Right forelimb (tissue), 1 donor: ENCODE measurements around the gene RBM12.
"Not testable (repeated sequence)": the region's sequence is repeated elsewhere in the genome, so short reads cannot be mapped to it uniquely, and the experiment has no call there.

Source experiments
- DNase-seq: peaks from one replicate; pipeline ENCODE4 v3.0.0-alpha.2; 2018

Gene RBM12, protein sequence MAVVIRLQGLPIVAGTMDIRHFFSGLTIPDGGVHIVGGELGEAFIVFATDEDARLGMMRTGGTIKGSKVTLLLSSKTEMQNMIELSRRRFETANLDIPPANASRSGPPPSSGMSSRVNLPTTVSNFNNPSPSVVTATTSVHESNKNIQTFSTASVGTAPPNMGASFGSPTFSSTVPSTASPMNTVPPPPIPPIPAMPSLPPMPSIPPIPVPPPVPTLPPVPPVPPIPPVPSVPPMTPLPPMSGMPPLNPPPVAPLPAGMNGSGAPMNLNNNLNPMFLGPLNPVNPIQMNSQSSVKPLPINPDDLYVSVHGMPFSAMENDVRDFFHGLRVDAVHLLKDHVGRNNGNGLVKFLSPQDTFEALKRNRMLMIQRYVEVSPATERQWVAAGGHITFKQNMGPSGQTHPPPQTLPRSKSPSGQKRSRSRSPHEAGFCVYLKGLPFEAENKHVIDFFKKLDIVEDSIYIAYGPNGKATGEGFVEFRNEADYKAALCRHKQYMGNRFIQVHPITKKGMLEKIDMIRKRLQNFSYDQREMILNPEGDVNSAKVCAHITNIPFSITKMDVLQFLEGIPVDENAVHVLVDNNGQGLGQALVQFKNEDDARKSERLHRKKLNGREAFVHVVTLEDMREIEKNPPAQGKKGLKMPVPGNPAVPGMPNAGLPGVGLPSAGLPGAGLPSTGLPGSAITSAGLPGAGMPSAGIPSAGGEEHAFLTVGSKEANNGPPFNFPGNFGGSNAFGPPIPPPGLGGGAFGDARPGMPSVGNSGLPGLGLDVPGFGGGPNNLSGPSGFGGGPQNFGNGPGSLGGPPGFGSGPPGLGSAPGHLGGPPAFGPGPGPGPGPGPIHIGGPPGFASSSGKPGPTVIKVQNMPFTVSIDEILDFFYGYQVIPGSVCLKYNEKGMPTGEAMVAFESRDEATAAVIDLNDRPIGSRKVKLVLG

GRCh38 chr20:35664466-35665206, at the start of gene RBM12, which contains the start of gene CPNE1:
Gene RBM12, minus strand, starts transcription at chr20:35664900. Its CDS starts 9,578 bp downstream, at chr20:35655322.
Gene CPNE1, minus strand, starts transcription at chr20:35664900. Its CDS starts 31,977 bp downstream, at chr20:35632923.
- DNase-seq = peak; percentile 97

GRCh38 chr20:35714127-35714526, 49.4 kb upstream of the RBM12 start:
- no peak for DNase-seq

DNA sequence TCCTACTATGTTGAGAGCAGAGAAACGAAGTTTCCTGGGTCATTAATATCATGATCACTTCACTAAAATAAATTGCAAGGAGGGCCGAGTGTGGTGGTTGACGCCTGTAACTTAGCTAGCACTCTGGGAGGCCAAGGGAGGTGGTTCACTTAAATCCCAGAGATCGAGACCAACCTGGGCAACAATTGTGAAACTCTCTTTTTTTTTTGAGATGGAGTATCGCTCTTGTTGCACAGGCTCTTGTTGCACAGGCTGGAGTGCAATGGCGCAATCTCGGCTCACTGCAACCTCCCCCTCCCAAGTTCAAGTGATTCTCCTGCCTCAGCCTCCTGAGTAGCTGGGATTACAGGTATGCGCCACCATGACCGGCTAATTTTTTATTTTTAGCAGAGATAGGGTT, 48.4 kb upstream of the RBM12 start:
- DNase-seq = not testable (repeated sequence)

GRCh38 chr20:35711588-35712209, 47.0 kb upstream of the RBM12 start:
- DNase-seq = no peak

GRCh38 chr20:35710884-35711587, 46.3 kb upstream of the RBM12 start:
- DNase-seq = no peak

- no peak for DNase-seq
These were observed 45.3 kb upstream of the RBM12 start for GRCh38 chr20:35710039-35710438.

- DNase-seq = no peak
These were observed 44.6 kb upstream of the RBM12 start for GRCh38 chr20:35709259-35709658.

DNA sequence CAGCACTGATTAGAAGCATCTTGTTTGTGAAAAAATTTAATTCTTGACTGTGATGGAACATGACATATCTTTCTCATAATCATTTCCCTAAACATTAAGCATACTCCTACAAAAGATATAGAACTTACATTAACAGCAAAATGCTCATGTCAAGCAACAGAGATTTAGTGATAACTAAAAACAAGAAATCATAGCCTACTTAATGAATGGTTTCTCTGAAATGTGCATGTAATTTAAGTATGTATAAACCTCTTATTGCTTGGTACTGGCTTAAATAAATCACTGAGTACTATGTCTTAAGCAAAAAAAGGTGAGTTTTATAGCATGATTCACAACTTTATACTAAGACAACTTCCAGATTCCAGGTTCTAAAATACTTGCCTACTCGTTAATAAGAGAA, 43.8 kb upstream of the RBM12 start:
- DNase-seq = no peak

GRCh38 chr20:35706591-35707529, 42.2 kb upstream of the RBM12 start:
- not testable (repeated sequence) for DNase-seq

DNA sequence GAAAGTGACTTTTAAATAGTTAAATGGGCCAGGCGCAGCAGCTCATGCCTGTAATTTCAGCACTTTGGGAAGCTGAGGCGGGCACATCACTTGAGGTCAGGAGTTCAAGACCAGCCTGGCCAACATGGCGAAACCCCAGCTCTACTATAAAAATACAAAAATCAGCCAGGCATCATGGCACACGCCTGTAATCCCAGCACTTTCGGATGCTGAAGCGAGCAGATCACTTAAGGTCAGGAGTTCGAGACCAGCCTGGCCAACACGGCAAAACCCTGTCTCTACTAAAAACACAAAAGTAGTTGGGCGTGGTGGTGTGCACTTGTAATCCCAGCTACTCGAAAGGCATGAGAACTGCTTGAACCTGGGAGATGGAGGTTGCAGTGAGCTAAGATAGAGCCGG, 41.2 kb upstream of the RBM12 start:
- not testable (repeated sequence) for DNase-seq

DNA sequence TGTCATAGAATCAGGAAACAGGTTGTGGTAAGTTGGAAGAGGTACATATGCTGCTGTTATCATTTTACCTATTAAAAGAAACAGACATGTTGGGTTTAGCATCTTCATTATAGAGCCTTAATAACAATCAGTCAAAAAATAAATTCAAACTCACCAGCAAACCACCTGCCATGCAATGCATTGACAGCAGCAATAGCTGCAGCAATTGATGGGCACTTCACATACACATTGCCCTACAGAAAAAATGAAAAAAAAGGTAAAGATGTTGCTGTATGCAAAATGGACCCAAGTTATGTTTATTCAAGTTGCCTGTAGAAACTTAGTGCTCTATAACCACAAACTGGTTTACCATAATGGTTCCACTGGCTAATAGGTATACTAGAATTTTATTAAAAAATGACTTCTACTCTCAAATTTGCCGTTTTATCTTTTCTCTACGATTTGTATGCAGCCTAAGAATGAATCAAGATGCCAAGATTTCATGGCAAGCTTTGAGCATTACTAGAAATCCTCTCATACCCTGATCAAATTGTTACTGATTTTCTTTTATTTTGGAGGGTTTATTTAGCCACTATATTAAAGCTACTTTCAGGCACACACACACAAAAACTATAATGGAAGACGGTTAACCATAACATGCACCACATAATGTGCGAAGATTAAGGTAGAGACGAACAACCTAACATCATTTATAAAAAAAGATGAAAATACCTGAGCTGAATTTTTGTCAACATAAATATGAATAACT, 40.0 kb upstream of the RBM12 start:
- no peak for DNase-seq

- DNase-seq = no peak
These were observed 38.4 kb upstream of the RBM12 start for GRCh38 chr20:35702824-35703695.

DNA sequence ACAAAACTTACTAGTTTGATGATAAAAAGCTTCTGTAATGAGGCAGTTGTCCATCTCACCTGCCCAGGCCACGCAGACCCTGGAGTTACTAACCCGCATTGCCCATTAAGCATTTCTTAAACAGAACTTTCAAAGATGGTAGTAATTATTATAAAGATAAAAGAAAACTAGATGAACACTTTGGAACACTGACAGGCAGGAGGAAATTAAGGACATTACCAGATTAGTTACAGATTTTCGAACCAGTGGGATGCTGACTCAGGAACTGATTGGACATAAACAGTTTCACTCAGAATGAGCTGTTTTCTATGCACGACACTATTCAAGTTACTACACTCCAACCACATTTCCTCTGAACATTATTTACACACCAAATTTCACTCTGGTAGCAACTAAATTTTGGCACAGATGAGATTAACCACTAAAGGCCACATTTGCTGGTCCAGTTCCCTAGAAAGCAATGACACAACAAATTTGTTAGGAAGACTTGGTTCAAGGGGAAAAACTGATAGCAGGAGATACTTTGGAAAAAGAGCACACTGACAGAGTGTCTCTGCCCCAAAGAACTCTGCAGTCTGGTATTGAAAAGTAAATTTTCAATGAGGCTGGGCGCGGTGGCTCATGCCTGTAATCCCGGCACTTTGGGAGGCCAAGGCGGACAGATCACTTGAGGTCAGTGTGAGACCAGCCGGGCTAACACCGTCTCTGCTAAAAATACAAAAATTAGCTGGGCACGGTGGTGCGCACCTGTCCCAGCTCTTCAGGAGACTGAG, 37.5 kb upstream of the RBM12 start:
- DNase-seq = no peak

- no peak for DNase-seq
These were observed 36.0 kb upstream of the RBM12 start for GRCh38 chr20:35700625-35701148.

DNA sequence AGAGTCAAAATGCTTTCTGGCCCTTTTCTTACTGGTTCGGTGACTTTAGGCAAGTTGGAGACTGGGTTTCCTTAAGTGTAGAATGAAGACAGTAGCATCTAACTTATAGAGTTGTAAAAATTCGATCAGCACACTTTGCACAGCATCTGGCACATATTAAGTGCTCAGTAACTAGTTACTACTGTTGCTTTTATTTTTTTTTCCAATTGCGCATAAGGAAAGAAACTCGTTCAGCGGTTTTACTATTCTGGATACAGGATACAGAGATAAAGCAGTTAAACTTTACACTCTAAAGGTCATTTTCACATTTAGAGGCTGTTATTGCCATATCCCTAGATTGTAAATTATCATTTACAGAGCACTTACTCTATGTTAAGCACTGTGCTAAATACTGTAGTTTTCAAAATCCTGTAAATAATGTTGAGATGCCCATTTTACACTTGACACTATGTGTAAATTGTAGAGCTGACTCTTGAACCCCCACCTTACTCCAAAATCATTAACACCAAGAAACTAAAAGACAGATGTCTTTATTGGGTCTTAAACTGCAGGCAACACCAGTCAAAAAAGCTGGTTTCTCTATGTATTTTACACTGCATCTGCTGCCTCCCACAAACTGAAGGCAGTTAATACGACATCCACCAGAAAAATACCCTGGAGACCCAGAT, 35.4 kb upstream of the RBM12 start:
- DNase-seq = no peak

DNA sequence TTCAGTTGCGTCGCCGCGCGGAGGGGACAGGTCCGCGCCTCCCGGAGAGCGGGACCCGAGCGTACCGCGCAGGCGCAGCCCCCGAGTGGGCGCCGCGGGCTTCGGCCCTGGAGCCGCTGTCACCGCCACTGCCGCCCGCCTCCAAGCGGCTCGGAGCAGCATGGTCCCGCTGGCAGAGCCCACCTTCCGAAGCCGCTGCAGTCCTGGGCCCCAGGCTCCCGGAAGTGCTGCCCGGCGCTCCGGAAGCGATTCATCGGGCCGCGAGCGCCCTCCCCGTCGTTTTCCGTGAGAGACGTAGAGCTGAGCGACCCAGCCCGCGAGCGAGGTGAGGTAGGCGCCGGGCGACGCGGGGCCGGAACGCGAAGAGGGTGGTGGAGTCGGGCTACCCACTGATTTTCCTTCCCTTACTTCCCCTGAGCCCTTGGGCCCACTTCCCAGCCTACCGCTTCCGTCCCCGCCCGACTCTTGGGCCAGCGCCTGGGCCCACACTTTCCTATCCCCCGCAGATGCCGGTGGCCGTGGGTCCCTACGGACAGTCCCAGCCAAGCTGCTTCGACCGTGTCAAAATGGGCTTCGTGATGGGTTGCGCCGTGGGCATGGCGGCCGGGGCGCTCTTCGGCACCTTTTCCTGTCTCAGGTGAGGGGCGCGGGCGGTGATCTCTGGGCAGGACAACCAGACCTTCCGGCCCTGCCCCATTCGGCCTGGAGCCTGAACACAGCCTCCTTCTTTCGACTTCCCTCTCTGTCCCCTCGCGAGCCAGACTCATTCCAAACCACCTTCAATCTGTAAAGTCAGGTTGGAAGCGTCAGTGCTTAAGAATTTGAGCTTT, 34.6 kb upstream of the RBM12 start, which contains the start of the genes NFS1 and ROMO1:
NFS1 (minus strand) TSS at position 226 of the 830 bp plus-strand sequence; CDS start at position 162, 64 bp downstream.
ROMO1 (plus strand) TSS at position 279 of the 830 bp plus-strand sequence; CDS start at position 507, 228 bp downstream.
- DNase-seq = peak; percentile 92
